Skeletal muscle satellite cell (primary cell): ENCODE data around the gene LCA5.

Experiments
- H3K27me3 ChIP-seq: 2 replicates; pipeline ENCODE4 v1.7.0; 2013; ENCODE audit warnings: low read length; ENCODE audit not compliant: control insufficient read depth, insufficient read depth
- H3K36me3 ChIP-seq: 2 replicates; pipeline ENCODE4 v1.7.0; 2013; ENCODE audit warnings: mild to moderate bottlenecking, control low read depth, low read length; ENCODE audit not compliant: insufficient read depth
- H3K4me1 ChIP-seq: 2 replicates; pipeline ENCODE4 v1.7.0; 2013; ENCODE audit warnings: low read length; ENCODE audit not compliant: control insufficient read depth, insufficient read depth
- H3K4me2 ChIP-seq: 2 replicates; pipeline ENCODE4 v1.7.0; 2013; ENCODE audit warnings: mild to moderate bottlenecking, low read length
- H3K4me3 ChIP-seq: 2 replicates; pipeline ENCODE4 v1.7.0; 2013; ENCODE audit warnings: low read length
- H3K9ac ChIP-seq: 2 replicates; pipeline ENCODE4 v1.7.0; 2013; ENCODE audit warnings: mild to moderate bottlenecking, low read depth, low read length, moderate library complexity
- H3K9me3 ChIP-seq: replicated peaks from 2 replicates; pipeline ENCODE4 v1.7.0; 2013; ENCODE audit warnings: mild to moderate bottlenecking, control low read depth, low read length

Gene LCA5

DNA sequence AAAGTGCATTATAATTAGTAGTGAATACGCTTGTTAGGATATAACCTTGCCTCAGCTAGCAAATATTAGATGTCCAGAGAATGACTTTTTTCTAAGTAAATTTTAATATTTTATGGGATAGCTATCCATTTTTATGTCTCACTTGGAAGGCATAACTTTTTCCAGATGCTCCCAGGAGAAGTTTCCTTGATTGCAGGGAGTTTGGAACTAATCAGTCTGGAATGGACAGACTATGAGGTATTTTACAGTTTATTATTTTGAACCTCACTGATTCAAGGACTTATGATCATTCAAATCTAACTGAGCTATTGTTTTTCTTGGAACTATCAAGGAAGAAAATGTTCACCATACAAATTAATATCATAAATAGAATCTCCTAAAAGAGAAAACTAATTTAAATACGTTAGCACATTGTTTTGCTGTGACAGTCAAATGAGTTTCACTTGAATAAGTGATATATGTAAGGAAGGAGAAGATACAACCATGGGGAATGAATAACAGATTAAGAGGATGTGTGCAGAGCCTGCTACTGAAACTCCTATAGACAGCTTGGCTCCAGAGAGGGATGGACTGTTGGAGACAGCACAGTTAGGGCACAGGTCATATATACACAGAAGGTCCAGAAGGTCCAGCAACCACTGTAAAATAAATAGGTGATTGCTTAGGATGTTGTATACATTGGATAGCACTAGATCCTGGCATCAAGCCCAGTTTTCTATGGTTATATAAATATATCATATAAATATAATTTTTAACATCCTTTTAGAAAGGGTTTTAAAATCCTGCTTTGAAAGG lies 20.6 kb upstream of the LCA5 start:
- no peaks in the 10 kb centered on the region for H3K9me3 ChIP-seq
- H3K9ac ChIP-seq, result no peak overlapping the region
- no peaks in the 10 kb centered on the region for H3K36me3 ChIP-seq
- H3K4me1 ChIP-seq, result no peaks in the 10 kb centered on the region
- no peaks in the 10 kb centered on the region for H3K27me3 ChIP-seq
- no peak overlapping the region for H3K4me3 ChIP-seq
- H3K4me2 ChIP-seq, result no peak overlapping the region

DNA sequence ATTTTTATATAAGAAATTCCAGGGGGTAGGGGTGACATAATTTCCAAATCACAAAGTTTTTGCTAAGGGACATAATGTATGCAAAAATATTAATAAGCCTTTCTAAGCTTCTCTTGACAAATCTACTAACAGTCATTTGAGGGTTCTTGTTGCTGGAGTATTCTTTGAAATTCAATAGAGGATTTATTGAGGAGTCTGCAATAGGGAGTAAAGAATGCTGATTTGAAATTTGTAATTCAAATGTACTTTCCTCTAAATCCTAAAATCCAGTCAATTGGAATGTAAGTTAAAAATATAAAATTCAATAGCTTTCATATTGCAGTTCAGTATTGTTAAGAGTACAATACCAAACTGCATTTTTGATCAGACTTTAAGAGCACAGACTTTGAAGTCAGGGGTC lies 17.1 kb upstream of the LCA5 start:
- no peaks in the 10 kb centered on the region for H3K9me3 ChIP-seq
- no peaks in the 10 kb centered on the region for H3K4me1 ChIP-seq
- no peak overlapping the region for H3K4me2 ChIP-seq
- H3K4me3 ChIP-seq, result no peak overlapping the region
- H3K9ac ChIP-seq, result no peak overlapping the region
- no peaks in the 10 kb centered on the region for H3K27me3 ChIP-seq
- no peaks in the 10 kb centered on the region for H3K36me3 ChIP-seq

DNA sequence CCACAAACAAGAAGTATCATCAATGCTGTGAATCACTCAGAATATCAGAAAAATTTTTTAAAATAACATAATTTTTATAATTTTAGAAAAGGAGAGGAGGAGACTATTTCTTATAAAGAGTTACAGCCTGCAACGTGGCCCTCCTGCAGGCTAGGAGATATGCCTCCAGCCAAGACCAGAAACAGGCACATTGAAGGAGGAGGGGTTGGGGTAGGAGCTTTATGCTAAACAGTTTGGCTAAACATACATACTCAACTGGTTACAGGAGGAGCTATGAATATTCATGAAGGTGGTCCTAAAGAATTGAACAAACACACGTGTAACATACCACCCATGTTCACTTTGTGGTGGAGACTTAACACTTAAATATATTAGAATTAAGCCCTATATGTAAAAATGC lies 14.2 kb upstream of the LCA5 start:
- H3K9me3 ChIP-seq, result no peaks in the 10 kb centered on the region
- H3K9ac ChIP-seq, result no peak overlapping the region
- no peaks in the 10 kb centered on the region for H3K27me3 ChIP-seq
- H3K4me3 ChIP-seq, result no peak overlapping the region
- no peaks in the 10 kb centered on the region for H3K36me3 ChIP-seq
- H3K4me1 ChIP-seq, result peaks cover under 1% of the 10 kb centered on the region
- no peak overlapping the region for H3K4me2 ChIP-seq

DNA sequence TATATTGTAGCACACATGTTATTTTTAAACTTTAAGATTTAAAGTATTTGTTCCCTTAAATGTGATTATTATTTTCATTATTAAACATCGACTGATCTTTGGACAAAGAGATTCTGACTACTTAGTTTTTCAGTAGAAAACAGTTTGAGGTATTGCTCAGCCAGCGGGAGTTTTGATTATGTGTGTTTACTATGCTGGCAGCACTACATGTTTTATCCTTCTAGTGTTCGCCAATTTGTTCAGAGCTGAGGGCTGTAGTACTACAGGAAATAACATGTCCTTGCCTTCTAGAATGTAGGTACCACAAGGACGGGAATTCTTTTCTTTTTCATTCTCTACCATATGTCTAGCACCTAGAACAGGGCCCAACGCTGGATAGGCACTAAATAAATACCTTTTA lies 11.1 kb upstream of the LCA5 start:
- Histone ChIP-seq H3K27me3 (no peaks in the 10 kb centered on the region), H3K4me2 (no peak overlapping the region), H3K4me1 (peaks cover 23% of the 10 kb centered on the region), H3K4me3 (no peak overlapping the region), H3K36me3 (no peaks in the 10 kb centered on the region), H3K9me3 (no peaks in the 10 kb centered on the region), H3K9ac (no peak overlapping the region)

DNA sequence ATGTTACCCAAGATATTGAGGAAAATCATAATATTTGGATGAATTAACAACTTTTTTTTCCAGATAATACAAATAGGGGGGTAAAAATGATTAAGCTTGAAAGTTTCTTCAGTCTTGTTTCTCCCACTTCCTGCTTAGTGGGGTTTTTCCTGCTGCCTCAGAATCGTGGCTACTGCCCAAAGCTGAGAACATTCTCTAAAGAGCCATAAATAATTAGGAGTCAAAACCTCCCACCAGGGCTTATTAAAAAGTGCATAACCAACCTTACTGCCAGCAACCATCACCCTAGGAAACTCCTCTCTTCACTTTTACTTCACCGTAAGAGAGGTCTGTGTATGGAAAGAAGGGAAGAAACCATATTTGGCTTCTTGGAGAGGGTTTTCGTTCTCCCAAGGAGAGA lies 9.0 kb upstream of the LCA5 start:
- Histone ChIP-seq H3K4me2 (no peak overlapping the region), H3K4me1 (peaks cover 23% of the 10 kb centered on the region), H3K9me3 (no peaks in the 10 kb centered on the region), H3K9ac (peak overlapping the region; percentile 64), H3K36me3 (no peaks in the 10 kb centered on the region), H3K4me3 (no peak overlapping the region), H3K27me3 (no peaks in the 10 kb centered on the region)

DNA sequence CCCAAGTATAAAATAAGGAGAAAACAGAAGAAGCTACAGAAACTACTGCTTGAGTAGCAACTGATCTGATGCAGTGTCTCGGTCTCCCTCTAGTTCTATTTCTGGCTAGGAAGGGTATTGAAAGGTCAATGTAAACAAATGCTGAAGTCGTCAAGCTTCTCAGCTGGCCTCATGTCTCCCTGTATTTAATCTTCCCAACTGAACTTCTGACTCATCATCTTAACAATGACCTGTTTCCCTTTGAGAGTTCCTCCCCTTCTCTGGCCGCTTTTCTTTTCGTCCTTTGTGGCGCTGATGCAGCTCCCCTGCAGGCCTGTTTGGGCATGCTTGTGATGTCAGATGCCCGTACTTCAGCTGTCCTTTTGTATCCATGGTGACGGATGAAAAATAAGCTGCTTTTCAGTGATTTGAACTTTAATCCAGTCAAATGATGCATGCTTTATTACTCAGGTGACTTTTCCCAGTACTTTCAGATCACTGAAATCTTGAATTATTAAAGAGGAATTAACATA lies 7.8 kb upstream of the LCA5 start:
- Histone ChIP-seq H3K4me1 (peaks cover 23% of the 10 kb centered on the region), H3K4me3 (no peak overlapping the region), H3K4me2 (peak overlapping the region; percentile 69), H3K9ac (peak overlapping the region; percentile 68), H3K36me3 (no peaks in the 10 kb centered on the region), H3K9me3 (no peaks in the 10 kb centered on the region), H3K27me3 (no peaks in the 10 kb centered on the region)

DNA sequence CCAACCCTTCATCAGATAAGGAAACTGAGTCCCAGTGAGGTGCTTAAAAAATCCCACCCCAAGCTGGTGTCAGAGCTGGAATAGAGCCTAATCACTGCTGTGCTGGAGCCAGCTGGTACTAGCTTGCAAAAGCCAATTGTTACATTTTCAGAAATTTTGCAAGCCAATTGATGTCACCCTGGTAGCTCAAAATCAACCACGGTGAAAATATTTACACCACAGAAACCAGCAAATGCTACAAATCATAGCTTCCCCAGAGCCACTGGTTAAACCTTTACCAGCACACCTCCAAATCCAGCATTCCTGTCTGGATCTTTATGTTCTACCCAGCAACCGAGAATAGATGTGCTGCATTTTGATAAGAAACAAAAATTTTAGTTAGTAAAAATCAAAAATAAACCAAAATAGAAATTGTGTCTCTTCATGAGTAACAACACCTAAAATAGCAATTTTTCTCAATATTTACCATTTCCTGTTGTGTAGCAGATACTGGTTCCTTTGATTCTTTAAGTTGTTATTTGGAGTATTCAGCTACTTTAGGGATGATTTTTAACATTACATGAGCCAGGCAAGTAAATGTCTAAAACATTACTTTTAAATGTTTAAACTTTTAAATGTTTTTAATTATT lies 7.2 kb upstream of the LCA5 start:
- Histone ChIP-seq H3K9me3 (no peaks in the 10 kb centered on the region), H3K4me1 (peaks cover 23% of the 10 kb centered on the region), H3K9ac (peak overlapping the region; percentile 68), H3K36me3 (no peaks in the 10 kb centered on the region), H3K27me3 (no peaks in the 10 kb centered on the region), H3K4me3 (peak overlapping the region; percentile 18), H3K4me2 (peak overlapping the region; percentile 69)

DNA sequence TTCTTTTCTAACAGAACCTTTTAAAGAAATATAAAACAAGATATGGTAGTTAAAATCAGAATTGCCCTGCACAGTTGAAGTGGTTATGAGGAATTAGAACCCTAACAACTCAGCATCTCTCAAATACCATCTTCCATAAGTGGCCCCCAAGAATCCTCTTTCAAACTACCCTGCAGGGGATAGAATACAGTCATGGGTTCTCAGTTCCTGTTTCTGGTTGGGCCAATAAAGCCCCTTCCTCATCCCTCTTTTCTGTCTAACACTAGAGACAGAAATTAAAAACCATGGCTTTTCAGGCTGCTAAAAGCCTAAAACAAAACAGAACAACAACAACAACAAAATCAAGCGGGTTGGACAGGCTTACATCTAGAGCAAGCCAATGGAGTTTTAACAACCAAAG lies 6.7 kb upstream of the LCA5 start:
- no peaks in the 10 kb centered on the region for H3K27me3 ChIP-seq
- peak overlapping the region; percentile 69 for H3K4me2 ChIP-seq
- H3K9me3 ChIP-seq, result no peaks in the 10 kb centered on the region
- no peaks in the 10 kb centered on the region for H3K36me3 ChIP-seq
- H3K9ac ChIP-seq, result peak overlapping the region; percentile 68
- H3K4me3 ChIP-seq, result no peak overlapping the region
- peaks cover 25% of the 10 kb centered on the region for H3K4me1 ChIP-seq

DNA sequence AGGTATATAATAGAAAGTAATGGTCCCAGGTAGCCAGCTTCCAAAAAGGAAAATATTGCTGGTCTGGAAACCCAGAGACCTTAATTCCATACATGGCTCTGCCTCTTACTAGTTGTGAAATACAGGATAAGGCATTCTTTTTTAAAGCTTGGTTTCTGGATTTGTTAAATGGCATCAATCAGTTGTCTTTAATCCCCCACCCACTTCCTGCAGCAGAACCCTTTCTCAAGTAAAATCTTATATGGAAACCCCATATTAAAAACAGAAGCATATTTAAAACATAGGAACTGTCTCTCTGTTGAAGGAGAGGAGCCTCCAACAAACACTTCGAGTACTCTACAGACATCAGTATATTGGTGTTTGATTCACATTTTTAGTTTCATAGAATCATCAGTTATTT lies 6.2 kb upstream of the LCA5 start:
- Histone ChIP-seq H3K27me3 (no peaks in the 10 kb centered on the region), H3K9ac (no peak overlapping the region), H3K4me3 (no peak overlapping the region), H3K4me1 (peaks cover 30% of the 10 kb centered on the region), H3K36me3 (no peaks in the 10 kb centered on the region), H3K4me2 (no peak overlapping the region), H3K9me3 (no peaks in the 10 kb centered on the region)

DNA sequence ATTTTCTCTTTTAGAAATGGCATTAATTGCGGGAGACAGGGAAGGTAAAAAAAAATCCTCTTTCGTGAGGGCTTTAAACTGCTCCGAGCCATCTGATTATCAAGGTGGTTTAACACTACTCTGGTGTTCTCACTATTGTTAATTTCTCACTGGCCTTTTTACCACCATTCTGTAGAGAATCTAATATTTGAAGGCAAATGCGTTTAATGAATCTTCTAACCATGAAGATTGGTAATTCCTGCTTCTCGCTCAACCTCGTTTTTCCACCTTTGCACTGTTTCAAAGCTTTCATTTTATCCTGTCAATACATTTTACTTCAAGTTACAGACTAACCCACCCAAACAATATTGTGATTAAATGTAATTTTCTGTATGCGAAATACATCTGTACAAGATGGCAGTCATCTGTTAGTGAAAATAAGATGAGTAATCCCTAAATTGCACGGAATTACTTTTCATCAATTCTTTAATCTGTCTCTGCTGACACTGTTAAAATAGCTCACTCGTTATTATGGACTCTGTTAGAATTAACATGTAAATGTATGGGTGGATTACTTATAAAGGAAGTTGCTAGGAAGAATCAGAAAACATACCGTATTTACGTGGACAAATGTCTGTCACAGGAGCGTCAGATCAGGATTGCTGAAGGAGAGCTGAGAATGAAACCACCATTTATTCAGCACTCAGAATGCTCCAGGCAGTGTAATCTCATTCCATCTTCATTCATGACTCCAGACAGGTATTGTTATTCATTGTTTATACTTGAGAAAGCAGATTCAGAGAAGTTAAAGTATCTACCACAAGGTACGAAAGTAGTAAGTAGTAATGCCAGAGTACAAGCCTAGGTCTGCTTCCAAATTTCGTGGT lies 1.1 kb upstream of the LCA5 start:
- Histone ChIP-seq H3K9me3 (no peaks in the 10 kb centered on the region), H3K27me3 (no peaks in the 10 kb centered on the region), H3K4me3 (peak overlapping the region; percentile 89), H3K9ac (peak overlapping the region; percentile 97), H3K4me2 (peak overlapping the region; percentile 89), H3K36me3 (no peaks in the 10 kb centered on the region), H3K4me1 (peaks cover 7% of the 10 kb centered on the region)

DNA sequence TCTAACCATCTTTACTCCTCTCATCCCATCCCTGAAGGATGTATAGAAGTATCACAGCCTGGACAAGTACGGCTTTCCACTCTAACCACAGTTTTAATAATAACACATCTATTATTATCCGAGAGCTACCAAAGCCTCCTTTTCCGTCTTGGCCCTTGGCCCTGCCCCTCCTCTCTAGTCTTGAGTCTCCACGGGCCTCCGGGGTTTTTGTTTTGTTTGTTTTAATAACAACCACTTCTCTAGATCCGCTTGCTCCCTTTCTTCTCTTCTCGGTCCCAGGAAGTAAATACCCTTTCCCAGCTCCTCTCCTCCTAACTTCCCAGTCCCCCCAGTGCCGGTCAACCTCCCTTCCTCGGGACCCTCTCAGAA lies 661 bp downstream of the LCA5 start:
- Histone ChIP-seq H3K9me3 (no peaks in the 10 kb centered on the region), H3K4me2 (peak overlapping the region; percentile 89), H3K4me3 (peak overlapping the region; percentile 89), H3K36me3 (no peaks in the 10 kb centered on the region), H3K4me1 (peaks cover 7% of the 10 kb centered on the region), H3K27me3 (no peaks in the 10 kb centered on the region), H3K9ac (peak overlapping the region; percentile 97)
